ENCODE measurements around the gene FOXP1.

Gene FOXP1

DNA sequence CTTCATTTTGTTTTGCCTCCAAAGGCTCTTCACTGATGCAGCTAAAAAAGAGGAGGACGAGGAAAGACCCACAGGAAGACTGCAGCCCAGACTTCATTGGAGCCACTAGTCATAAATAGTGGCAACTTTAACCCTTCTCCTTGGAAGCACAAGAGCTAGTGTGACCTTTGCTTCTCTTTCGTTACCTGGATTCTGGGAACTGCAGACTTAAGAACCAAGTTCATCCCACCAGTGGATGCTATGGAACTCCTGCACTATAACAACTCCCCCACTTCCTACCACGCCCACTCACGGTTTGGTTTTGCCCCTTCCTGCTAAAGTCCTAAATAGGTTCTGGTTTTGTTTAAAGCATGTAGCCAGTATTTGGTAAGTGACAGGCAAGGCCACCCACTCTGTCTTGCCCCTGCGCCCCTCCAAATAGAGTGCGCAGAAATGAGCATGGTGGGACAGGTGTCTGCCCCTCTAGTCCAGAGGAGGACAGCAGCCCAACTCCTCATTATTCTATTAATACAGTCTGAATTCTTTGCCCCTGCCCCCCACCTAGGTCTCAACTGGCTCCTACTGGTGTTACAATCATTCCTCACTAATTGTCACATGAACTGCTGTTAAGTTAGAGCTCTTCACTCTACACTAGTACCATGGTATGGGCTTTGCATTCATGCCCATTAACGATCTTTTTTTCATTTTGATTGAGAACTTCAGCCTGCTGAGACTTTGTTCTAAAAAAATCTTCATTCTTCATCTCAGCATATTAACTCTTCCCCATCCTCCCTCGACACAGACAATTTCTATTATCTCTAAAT is 504.6 kb downstream of the FOXP1 start:
- H3K9ac ChIP-seq (ENCODE audit: low read depth in 1 of 2, low read length in 2 of 2), result no peak overlapping the region
- H3K27ac ChIP-seq (ENCODE audit: low read depth, low read length), result no peak overlapping the region
- no peaks in the 10 kb centered on the region for H3K27me3 ChIP-seq (ENCODE audit: control insufficient read depth in 1 of 2, insufficient read depth in 2 of 2, low read length in 2 of 2)
- no peak overlapping the region for H3K4me3 ChIP-seq (ENCODE audit: low read depth in 1 of 2, low read length in 2 of 2)
- no peaks in the 10 kb centered on the region for H3K9me3 ChIP-seq (ENCODE audit: control insufficient read depth in 1 of 2, low read length in 2 of 2)
- H3K36me3 ChIP-seq (ENCODE audit: control insufficient read depth in 1 of 2, insufficient read depth in 2 of 2, low read length in 2 of 2), result no peaks in the 10 kb centered on the region
- H3K4me1 ChIP-seq (ENCODE audit: control insufficient read depth in 1 of 2, insufficient read depth in 2 of 2, low read length in 2 of 2), result peaks cover 17 to 38% of the 10 kb centered on the region in 2 donors

DNA sequence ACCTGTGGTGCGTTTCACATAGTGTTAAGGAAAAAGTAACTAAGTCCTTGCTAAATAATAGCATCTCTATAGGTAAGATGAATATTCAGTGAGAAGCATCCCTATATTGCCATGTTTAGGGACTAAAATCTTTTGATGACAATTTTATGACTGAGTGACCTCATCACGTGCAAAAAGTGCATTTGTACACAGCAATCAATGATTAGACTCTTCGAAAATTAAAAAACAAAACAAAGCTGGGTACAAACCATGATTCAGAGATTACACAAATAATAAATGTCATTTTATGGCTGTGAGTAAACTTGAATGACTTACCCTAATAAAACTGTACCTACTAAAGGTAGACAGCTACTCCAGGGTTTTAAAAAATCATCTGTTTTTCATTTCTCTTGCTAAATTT is 505.3 kb downstream of the FOXP1 start:
- no peaks in the 10 kb centered on the region for H3K27me3 ChIP-seq (ENCODE audit: control insufficient read depth in 1 of 2, insufficient read depth in 2 of 2, low read length in 2 of 2)
- H3K9me3 ChIP-seq (ENCODE audit: control insufficient read depth in 1 of 2, low read length in 2 of 2), result no peaks in the 10 kb centered on the region
- peaks cover 17 to 35% of the 10 kb centered on the region in 2 donors for H3K4me1 ChIP-seq (ENCODE audit: control insufficient read depth in 1 of 2, insufficient read depth in 2 of 2, low read length in 2 of 2)
- H3K9ac ChIP-seq (ENCODE audit: low read depth in 1 of 2, low read length in 2 of 2), result no peak overlapping the region
- no peak overlapping the region for H3K4me3 ChIP-seq (ENCODE audit: low read depth in 1 of 2, low read length in 2 of 2)
- no peak overlapping the region for H3K27ac ChIP-seq (ENCODE audit: low read depth, low read length)
- H3K36me3 ChIP-seq (ENCODE audit: control insufficient read depth in 1 of 2, insufficient read depth in 2 of 2, low read length in 2 of 2), result no peaks in the 10 kb centered on the region

DNA sequence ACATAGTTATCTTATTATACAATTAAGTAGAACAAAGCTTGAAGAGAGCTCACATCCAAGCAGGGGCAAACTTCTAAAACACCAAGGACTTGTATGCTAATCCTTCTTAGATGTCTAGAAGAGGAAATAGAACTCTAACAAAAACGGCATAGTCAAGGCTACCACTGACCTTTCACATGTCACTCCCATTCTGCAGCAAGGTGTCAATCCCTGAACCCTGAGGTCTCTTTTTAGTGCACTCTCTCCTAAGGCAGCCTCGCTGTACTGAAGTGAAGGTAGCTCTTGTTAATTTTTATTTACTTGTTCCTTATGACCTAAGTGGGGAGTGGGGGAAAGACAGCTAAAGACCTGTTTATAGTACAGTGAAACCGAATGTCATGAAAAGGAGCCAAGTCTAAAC is 506.5 kb downstream of the FOXP1 start:
- Histone ChIP-seq H3K9ac (ENCODE audit: low read depth in 1 of 2, low read length in 2 of 2) (no peak overlapping the region), H3K27me3 (ENCODE audit: control insufficient read depth in 1 of 2, insufficient read depth in 2 of 2, low read length in 2 of 2) (no peaks in the 10 kb centered on the region), H3K36me3 (ENCODE audit: control insufficient read depth in 1 of 2, insufficient read depth in 2 of 2, low read length in 2 of 2) (no peaks in the 10 kb centered on the region), H3K4me1 (ENCODE audit: control insufficient read depth in 1 of 2, insufficient read depth in 2 of 2, low read length in 2 of 2) (peaks cover 17 to 35% of the 10 kb centered on the region in 2 donors), H3K4me3 (ENCODE audit: low read depth in 1 of 2, low read length in 2 of 2) (no peak overlapping the region), H3K9me3 (ENCODE audit: control insufficient read depth in 1 of 2, low read length in 2 of 2) (no peaks in the 10 kb centered on the region), H3K27ac (ENCODE audit: low read depth, low read length) (no peak overlapping the region)

DNA sequence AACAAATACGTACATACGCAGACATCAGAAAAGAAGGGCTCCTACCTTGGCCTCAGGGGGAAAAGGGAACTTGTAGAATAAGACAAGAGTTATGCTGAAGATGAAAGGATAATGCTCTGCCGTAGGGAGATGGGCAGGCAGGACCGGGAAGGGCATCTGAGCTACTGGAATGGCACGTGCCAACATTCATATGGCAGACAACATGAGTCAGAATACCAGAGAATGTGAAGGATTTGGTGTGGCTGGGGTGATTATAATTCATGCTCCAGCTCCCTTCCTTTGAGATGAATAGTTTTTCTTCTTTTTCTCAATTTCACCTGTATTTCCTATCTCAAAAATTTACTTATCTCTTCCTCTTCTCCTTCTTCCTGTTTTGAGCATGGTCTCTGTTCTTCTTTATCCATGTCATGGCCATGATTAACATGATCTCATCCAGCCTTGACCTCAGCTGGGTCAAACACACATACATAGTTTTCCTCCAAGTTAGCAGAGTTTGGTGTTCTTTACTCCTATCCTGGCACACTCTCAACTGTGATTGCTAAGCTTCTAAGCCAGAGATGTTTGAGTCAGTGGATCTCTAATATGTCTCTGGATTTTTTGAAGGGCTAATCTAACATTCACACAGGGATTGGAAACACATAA is 507.0 kb downstream of the FOXP1 start:
- Histone ChIP-seq H3K9ac (ENCODE audit: low read depth in 1 of 2, low read length in 2 of 2) (no peak overlapping the region), H3K4me3 (ENCODE audit: low read depth in 1 of 2, low read length in 2 of 2) (no peak overlapping the region), H3K27ac (ENCODE audit: low read depth, low read length) (no peak overlapping the region), H3K27me3 (ENCODE audit: control insufficient read depth in 1 of 2, insufficient read depth in 2 of 2, low read length in 2 of 2) (no peaks in the 10 kb centered on the region), H3K9me3 (ENCODE audit: control insufficient read depth in 1 of 2, low read length in 2 of 2) (no peaks in the 10 kb centered on the region), H3K4me1 (ENCODE audit: control insufficient read depth in 1 of 2, insufficient read depth in 2 of 2, low read length in 2 of 2) (peaks cover 17 to 35% of the 10 kb centered on the region in 2 donors), H3K36me3 (ENCODE audit: control insufficient read depth in 1 of 2, insufficient read depth in 2 of 2, low read length in 2 of 2) (no peaks in the 10 kb centered on the region)

DNA sequence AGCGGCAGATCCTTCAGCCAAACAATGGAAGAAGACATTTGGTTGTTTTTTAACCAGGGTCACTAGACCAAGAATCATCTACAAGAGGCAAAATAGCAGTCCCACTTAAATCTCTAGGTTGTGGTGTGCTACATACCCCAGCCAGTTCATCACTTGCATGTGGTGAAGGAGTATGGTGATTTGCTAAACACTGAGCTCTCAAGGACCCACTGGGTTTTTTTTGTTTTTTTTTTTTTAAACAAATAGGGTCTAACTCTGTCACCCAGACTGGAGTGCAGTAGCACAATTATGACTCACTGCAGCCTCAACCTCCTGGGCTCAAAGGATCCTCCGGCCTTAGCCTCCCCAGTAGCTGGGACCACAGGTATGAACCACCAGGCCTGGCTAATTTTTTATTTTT is 508.0 kb downstream of the FOXP1 start:
- H3K36me3 ChIP-seq (ENCODE audit: control insufficient read depth in 1 of 2, insufficient read depth in 2 of 2, low read length in 2 of 2), result no peaks in the 10 kb centered on the region
- H3K9me3 ChIP-seq (ENCODE audit: control insufficient read depth in 1 of 2, low read length in 2 of 2), result no peaks in the 10 kb centered on the region
- H3K9ac ChIP-seq (ENCODE audit: low read depth in 1 of 2, low read length in 2 of 2), result no peak overlapping the region
- H3K4me1 ChIP-seq (ENCODE audit: control insufficient read depth in 1 of 2, insufficient read depth in 2 of 2, low read length in 2 of 2), result peaks cover 17 to 32% of the 10 kb centered on the region in 2 donors
- H3K27me3 ChIP-seq (ENCODE audit: control insufficient read depth in 1 of 2, insufficient read depth in 2 of 2, low read length in 2 of 2), result no peaks in the 10 kb centered on the region
- H3K27ac ChIP-seq (ENCODE audit: low read depth, low read length), result no peak overlapping the region
- no peak overlapping the region for H3K4me3 ChIP-seq (ENCODE audit: low read depth in 1 of 2, low read length in 2 of 2)

DNA sequence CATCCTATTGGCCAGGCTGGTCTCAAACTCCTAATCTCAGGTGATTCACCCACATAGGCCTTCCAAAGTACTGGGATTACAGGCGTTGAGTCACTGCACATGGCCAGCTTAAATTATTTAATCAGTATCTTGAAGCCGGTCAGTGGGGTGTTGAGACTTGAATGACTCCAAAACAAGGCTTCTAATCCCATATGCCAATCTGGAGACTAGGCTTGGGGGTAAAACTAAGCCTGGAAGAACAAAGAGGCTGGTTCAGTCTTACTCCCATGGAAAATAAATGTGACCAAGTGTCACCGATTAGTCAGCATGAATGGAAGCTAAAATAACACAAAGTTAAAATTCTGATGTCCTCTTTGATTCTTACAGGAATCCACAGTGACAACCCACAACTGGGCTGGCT is 509.1 kb downstream of the FOXP1 start:
- no peak overlapping the region for H3K4me3 ChIP-seq (ENCODE audit: low read depth in 1 of 2, low read length in 2 of 2)
- no peak overlapping the region for H3K27ac ChIP-seq (ENCODE audit: low read depth, low read length)
- H3K4me1 ChIP-seq (ENCODE audit: control insufficient read depth in 1 of 2, insufficient read depth in 2 of 2, low read length in 2 of 2), result peaks cover 15 to 22% of the 10 kb centered on the region in 2 donors
- no peaks in the 10 kb centered on the region for H3K36me3 ChIP-seq (ENCODE audit: control insufficient read depth in 1 of 2, insufficient read depth in 2 of 2, low read length in 2 of 2)
- no peaks in the 10 kb centered on the region for H3K9me3 ChIP-seq (ENCODE audit: control insufficient read depth in 1 of 2, low read length in 2 of 2)
- no peaks in the 10 kb centered on the region for H3K27me3 ChIP-seq (ENCODE audit: control insufficient read depth in 1 of 2, insufficient read depth in 2 of 2, low read length in 2 of 2)
- H3K9ac ChIP-seq (ENCODE audit: low read depth in 1 of 2, low read length in 2 of 2), result no peak overlapping the region

DNA sequence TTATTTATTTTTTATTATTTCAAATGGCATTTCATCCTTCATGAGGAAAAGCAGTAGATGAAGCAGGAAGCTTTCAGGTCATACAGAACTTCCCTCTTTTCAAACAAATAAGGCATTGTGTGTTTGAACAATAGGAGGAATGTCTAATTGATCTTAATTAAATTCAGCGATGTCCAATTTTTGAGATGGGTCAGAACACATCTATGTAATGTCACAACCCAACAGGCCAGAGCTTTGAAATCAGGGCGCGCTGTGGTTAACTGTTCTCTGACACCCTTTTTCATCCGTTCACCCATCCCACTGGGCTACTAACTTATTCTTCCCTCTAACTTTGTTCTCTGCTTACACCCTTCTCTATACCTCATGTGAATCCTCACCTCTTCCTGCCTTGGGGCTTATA is 510.5 kb downstream of the FOXP1 start:
- Histone ChIP-seq H3K9me3 (ENCODE audit: control insufficient read depth in 1 of 2, low read length in 2 of 2) (no peaks in the 10 kb centered on the region), H3K4me1 (ENCODE audit: control insufficient read depth in 1 of 2, insufficient read depth in 2 of 2, low read length in 2 of 2) (peaks cover 4 to 9% of the 10 kb centered on the region in 2 donors), H3K4me3 (ENCODE audit: low read depth in 1 of 2, low read length in 2 of 2) (no peak overlapping the region), H3K27me3 (ENCODE audit: control insufficient read depth in 1 of 2, insufficient read depth in 2 of 2, low read length in 2 of 2) (no peaks in the 10 kb centered on the region), H3K9ac (ENCODE audit: low read depth in 1 of 2, low read length in 2 of 2) (no peak overlapping the region), H3K36me3 (ENCODE audit: control insufficient read depth in 1 of 2, insufficient read depth in 2 of 2, low read length in 2 of 2) (no peaks in the 10 kb centered on the region), H3K27ac (ENCODE audit: low read depth, low read length) (no peak overlapping the region)

DNA sequence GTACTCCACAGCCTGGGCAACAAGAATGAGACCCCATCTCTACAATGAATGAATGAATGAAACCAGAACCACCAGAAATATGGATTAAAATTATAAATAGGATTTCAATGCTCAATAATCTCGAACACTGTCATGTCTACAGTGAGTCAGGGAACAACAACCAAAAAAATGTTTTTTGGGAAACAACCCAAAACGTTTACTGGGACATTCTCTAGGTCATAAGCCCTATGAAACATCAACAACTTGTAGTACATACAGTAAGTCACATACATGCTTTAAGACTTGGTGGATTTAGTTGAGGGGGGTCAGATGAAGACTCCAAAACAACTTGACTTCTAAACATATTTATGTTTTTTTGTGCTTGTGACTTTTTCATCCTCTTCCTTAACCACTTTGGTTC is 511.2 kb downstream of the FOXP1 start:
- H3K4me1 ChIP-seq (ENCODE audit: control insufficient read depth in 1 of 2, insufficient read depth in 2 of 2, low read length in 2 of 2), result peaks cover under 1 to 8% of the 10 kb centered on the region in 2 donors
- no peaks in the 10 kb centered on the region for H3K27me3 ChIP-seq (ENCODE audit: control insufficient read depth in 1 of 2, insufficient read depth in 2 of 2, low read length in 2 of 2)
- no peak overlapping the region for H3K27ac ChIP-seq (ENCODE audit: low read depth, low read length)
- H3K4me3 ChIP-seq (ENCODE audit: low read depth in 1 of 2, low read length in 2 of 2), result no peak overlapping the region
- no peak overlapping the region for H3K9ac ChIP-seq (ENCODE audit: low read depth in 1 of 2, low read length in 2 of 2)
- H3K9me3 ChIP-seq (ENCODE audit: control insufficient read depth in 1 of 2, low read length in 2 of 2), result no peaks in the 10 kb centered on the region
- H3K36me3 ChIP-seq (ENCODE audit: control insufficient read depth in 1 of 2, insufficient read depth in 2 of 2, low read length in 2 of 2), result no peaks in the 10 kb centered on the region

DNA sequence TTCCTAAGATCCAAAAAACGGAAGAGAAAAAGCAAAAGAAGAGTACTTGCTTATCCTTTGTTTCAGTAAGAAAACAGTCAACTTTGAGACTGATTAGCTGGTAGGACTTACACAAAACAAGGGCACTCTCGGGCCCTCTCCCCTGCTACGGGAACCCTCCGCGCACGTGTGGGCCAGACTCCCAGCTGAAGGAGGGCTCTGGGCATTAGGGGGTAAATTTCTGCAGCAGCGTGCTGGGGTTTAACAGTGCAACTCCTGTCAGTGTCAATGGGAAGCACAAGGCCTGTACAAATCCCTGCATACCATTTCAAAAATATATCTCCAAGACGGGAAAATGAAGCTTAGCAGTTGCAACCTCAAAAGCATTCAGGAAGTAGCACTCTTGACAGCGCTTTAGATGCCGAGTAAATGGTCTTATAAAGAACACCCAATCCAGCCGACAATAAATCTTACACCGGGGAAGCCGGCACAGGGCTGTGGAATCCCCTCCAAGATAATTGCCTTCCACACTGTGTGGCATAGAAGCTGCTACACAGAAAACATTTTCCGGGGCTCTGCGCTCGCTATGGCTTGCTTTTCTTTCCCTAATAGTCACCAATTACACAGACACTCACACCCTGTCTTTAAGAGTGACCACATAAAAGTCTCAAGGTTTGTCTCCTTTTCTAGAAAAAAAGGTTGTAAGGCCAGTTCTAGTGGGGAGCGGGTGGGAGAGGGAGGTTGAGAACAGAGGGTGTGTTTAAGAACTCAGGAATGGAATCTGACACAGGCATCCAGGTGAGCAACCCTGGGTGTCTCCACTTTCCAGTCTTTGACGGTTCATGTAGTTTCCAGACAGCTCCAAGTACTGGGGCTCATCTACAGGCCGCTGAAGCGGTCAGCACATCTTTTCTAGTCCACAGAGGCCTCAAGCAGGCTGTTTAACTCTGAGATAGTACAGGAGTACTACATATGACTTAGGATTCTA is 512.7 kb downstream of the FOXP1 start:
- no peaks in the 10 kb centered on the region for H3K27me3 ChIP-seq (ENCODE audit: control insufficient read depth in 1 of 2, insufficient read depth in 2 of 2, low read length in 2 of 2)
- H3K4me1 ChIP-seq (ENCODE audit: control insufficient read depth in 1 of 2, insufficient read depth in 2 of 2, low read length in 2 of 2), result peaks cover 12 to 16% of the 10 kb centered on the region in 2 donors
- no peaks in the 10 kb centered on the region for H3K36me3 ChIP-seq (ENCODE audit: control insufficient read depth in 1 of 2, insufficient read depth in 2 of 2, low read length in 2 of 2)
- no peak overlapping the region for H3K27ac ChIP-seq (ENCODE audit: low read depth, low read length)
- H3K4me3 ChIP-seq (ENCODE audit: low read depth in 1 of 2, low read length in 2 of 2), result no peak overlapping the region
- H3K9me3 ChIP-seq (ENCODE audit: control insufficient read depth in 1 of 2, low read length in 2 of 2), result no peaks in the 10 kb centered on the region
- H3K9ac ChIP-seq (ENCODE audit: low read depth in 1 of 2, low read length in 2 of 2), result no peak overlapping the region

DNA sequence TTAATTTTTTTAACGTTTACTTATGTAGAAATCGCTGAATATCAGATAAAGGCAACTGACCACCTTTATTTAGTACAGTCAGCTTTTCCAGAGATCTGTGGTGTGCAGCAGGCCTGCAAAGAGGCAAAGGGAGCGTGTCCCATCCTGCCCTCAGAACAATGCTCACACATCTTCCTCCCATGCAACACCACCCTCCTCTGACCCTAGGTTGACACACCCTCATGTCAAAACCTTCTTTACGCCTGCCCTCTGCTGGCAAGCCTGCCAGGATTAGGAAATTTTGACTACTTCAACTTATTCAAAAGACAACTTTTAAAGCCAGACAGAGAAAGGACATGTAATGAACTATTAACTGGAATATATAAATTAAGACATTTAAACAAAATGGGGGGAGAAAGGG is 513.7 kb downstream of the FOXP1 start:
- no peaks in the 10 kb centered on the region for H3K36me3 ChIP-seq (ENCODE audit: control insufficient read depth in 1 of 2, insufficient read depth in 2 of 2, low read length in 2 of 2)
- H3K4me1 ChIP-seq (ENCODE audit: control insufficient read depth in 1 of 2, insufficient read depth in 2 of 2, low read length in 2 of 2), result peaks cover 12 to 16% of the 10 kb centered on the region in 2 donors
- H3K9me3 ChIP-seq (ENCODE audit: control insufficient read depth in 1 of 2, low read length in 2 of 2), result no peaks in the 10 kb centered on the region
- no peaks in the 10 kb centered on the region for H3K27me3 ChIP-seq (ENCODE audit: control insufficient read depth in 1 of 2, insufficient read depth in 2 of 2, low read length in 2 of 2)
- no peak overlapping the region for H3K9ac ChIP-seq (ENCODE audit: low read depth in 1 of 2, low read length in 2 of 2)
- H3K4me3 ChIP-seq (ENCODE audit: low read depth in 1 of 2, low read length in 2 of 2), result no peak overlapping the region
- no peak overlapping the region for H3K27ac ChIP-seq (ENCODE audit: low read depth, low read length)

Data from duodenal mucosa (tissue), 2 donors.